ENCODE measurements around the gene UNKL. TPM values are rescaled to one million over a fixed set of nuclear protein-coding genes. Genes with fewer than 3 reads are reported as not detected.

Gene UNKL
- polyA plus RNA-seq, 5 donors = 16.5 to 25.1 (median 19.0) TPM

Other genes starting within 250 kb of the UNKL start
- gene TPSG1, start 189.4 kb downstream of the UNKL start, polyA plus RNA-seq (ENCODE audit: insufficient read depth in 1 of 5, insufficient read length in 5 of 5, low replicate concordance in 1 of 5) = under 1 TPM in 4 of 5 donors, not detected in 1; 0.29 to 0.60 (median 0.37) TPM
- gene TPSB2, start 184.5 kb downstream of the UNKL start, polyA plus RNA-seq (ENCODE audit: insufficient read depth in 1 of 5, insufficient read length in 5 of 5, low replicate concordance in 1 of 5) = under 1 TPM in 3 of 5 donors, not detected in 2; 0.13 to 0.19 (median 0.19) TPM
- under 1 TPM in 1 of 5 donors, not detected in 4; 0.27 TPM for gene TPSAB1, start 174.0 kb downstream of the UNKL start, polyA plus RNA-seq (ENCODE audit: insufficient read depth in 1 of 5, insufficient read length in 5 of 5, low replicate concordance in 1 of 5)
- gene TPSD1, start 158.6 kb downstream of the UNKL start, polyA plus RNA-seq (ENCODE audit: insufficient read depth in 1 of 5, insufficient read length in 5 of 5, low replicate concordance in 1 of 5) = under 1 TPM in 1 of 5 donors, not detected in 4; 0.15 TPM
- gene UBE2I, start 105.1 kb downstream of the UNKL start, polyA plus RNA-seq (ENCODE audit: insufficient read depth in 1 of 5, insufficient read length in 5 of 5, low replicate concordance in 1 of 5) = 100 to 1,000 TPM; 148 to 169 (median 160) TPM
- 1 to 10 TPM; 2.2 to 6.9 (median 4.2) TPM for gene BAIAP3, start 81.1 kb downstream of the UNKL start, polyA plus RNA-seq (ENCODE audit: insufficient read depth in 1 of 5, insufficient read length in 5 of 5, low replicate concordance in 1 of 5)
- gene TSR3, start 62.8 kb downstream of the UNKL start, polyA plus RNA-seq (ENCODE audit: insufficient read depth in 1 of 5, insufficient read length in 5 of 5, low replicate concordance in 1 of 5) = 10 to 100 TPM; 30.4 to 68.5 (median 42.7) TPM
- gene GNPTG, start 62.8 kb downstream of the UNKL start, polyA plus RNA-seq (ENCODE audit: insufficient read depth in 1 of 5, insufficient read length in 5 of 5, low replicate concordance in 1 of 5) = 10 to 100 TPM; 28.2 to 56.6 (median 45.1) TPM
- gene UQCC4, start 6.0 kb upstream of the UNKL start, polyA plus RNA-seq (ENCODE audit: insufficient read depth in 1 of 5, insufficient read length in 5 of 5, low replicate concordance in 1 of 5) = 10 to 100 TPM; 10.7 to 16.2 (median 12.1) TPM
- gene PERCC1, start 16.4 kb upstream of the UNKL start, polyA plus RNA-seq (ENCODE audit: insufficient read depth in 1 of 5, insufficient read length in 5 of 5, low replicate concordance in 1 of 5) = 1 to 10 TPM in 4 of 5 donors, under 1 TPM in 1; 0.81 to 3.6 (median 3.2) TPM
- gene CCDC154, start 29.9 kb upstream of the UNKL start, polyA plus RNA-seq (ENCODE audit: insufficient read depth in 1 of 5, insufficient read length in 5 of 5, low replicate concordance in 1 of 5) = 1 to 10 TPM; 4.0 to 10.0 (median 9.4) TPM
- gene CLCN7, start 60.3 kb upstream of the UNKL start, polyA plus RNA-seq (ENCODE audit: insufficient read depth in 1 of 5, insufficient read length in 5 of 5, low replicate concordance in 1 of 5) = 10 to 100 TPM; 21.5 to 42.1 (median 28.5) TPM
- gene PTX4, start 74.2 kb upstream of the UNKL start, polyA plus RNA-seq (ENCODE audit: insufficient read depth in 1 of 5, insufficient read length in 5 of 5, low replicate concordance in 1 of 5) = under 1 TPM in 2 of 5 donors, not detected in 3; 0.15 to 0.18 TPM
- 10 to 100 TPM; 18.0 to 51.4 (median 35.5) TPM for gene TELO2, start 78.7 kb upstream of the UNKL start, polyA plus RNA-seq (ENCODE audit: insufficient read depth in 1 of 5, insufficient read length in 5 of 5, low replicate concordance in 1 of 5)
- 10 to 100 TPM; 15.3 to 25.1 (median 17.9) TPM for gene TMEM204, start 119.0 kb upstream of the UNKL start, polyA plus RNA-seq (ENCODE audit: insufficient read depth in 1 of 5, insufficient read length in 5 of 5, low replicate concordance in 1 of 5)
- 10 to 100 TPM; 26.8 to 36.6 (median 28.8) TPM for gene IFT140, start 197.4 kb upstream of the UNKL start, polyA plus RNA-seq (ENCODE audit: insufficient read depth in 1 of 5, insufficient read length in 5 of 5, low replicate concordance in 1 of 5)
- gene CRAMP1, start 197.7 kb upstream of the UNKL start, polyA plus RNA-seq (ENCODE audit: insufficient read depth in 1 of 5, insufficient read length in 5 of 5, low replicate concordance in 1 of 5) = 10 to 100 TPM; 19.7 to 27.7 (median 24.5) TPM

All from right lung (tissue), 5 donors.